ENCODE data around the gene ARID3B. TPM values are rescaled to one million over a fixed set of nuclear protein-coding genes. Genes with fewer than 3 reads are reported as not detected.

Gene ARID3B
- total RNA-seq, 1 donor = 2.6 TPM

DNA sequence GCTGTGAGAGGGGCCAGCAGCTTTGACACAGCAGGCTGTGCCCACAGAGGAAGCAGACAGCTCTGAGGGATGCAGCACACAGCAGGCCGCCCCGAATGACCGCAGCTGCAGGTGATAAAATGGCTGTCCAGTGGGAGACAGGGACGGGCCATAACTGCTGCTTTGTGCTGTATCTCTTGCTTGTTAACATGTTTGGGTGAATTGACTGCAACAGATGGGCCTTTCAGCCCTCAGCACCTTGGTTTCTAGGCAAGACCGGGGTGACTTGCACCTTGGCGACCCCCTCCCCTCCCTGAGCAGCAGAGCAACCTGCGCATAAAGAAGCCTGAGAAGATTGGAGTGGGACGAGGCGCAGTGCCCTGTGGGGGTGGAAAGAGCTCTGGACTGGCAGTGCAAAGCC lies 38.0 kb downstream of the ARID3B start:
- DNase-seq (ENCODE audit: low read depth) = no peak
- no peak overlapping the region for H3K4me3 ChIP-seq (ENCODE audit: low read depth, low read length)
- TF ChIP-seq, protein P1, sequence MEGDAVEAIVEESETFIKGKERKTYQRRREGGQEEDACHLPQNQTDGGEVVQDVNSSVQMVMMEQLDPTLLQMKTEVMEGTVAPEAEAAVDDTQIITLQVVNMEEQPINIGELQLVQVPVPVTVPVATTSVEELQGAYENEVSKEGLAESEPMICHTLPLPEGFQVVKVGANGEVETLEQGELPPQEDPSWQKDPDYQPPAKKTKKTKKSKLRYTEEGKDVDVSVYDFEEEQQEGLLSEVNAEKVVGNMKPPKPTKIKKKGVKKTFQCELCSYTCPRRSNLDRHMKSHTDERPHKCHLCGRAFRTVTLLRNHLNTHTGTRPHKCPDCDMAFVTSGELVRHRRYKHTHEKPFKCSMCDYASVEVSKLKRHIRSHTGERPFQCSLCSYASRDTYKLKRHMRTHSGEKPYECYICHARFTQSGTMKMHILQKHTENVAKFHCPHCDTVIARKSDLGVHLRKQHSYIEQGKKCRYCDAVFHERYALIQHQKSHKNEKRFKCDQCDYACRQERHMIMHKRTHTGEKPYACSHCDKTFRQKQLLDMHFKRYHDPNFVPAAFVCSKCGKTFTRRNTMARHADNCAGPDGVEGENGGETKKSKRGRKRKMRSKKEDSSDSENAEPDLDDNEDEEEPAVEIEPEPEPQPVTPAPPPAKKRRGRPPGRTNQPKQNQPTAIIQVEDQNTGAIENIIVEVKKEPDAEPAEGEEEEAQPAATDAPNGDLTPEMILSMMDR (IDR thresholded peaks at IDR 0.05; ENCODE audit: insufficient read depth, low read depth, low read length) = no peak

DNA sequence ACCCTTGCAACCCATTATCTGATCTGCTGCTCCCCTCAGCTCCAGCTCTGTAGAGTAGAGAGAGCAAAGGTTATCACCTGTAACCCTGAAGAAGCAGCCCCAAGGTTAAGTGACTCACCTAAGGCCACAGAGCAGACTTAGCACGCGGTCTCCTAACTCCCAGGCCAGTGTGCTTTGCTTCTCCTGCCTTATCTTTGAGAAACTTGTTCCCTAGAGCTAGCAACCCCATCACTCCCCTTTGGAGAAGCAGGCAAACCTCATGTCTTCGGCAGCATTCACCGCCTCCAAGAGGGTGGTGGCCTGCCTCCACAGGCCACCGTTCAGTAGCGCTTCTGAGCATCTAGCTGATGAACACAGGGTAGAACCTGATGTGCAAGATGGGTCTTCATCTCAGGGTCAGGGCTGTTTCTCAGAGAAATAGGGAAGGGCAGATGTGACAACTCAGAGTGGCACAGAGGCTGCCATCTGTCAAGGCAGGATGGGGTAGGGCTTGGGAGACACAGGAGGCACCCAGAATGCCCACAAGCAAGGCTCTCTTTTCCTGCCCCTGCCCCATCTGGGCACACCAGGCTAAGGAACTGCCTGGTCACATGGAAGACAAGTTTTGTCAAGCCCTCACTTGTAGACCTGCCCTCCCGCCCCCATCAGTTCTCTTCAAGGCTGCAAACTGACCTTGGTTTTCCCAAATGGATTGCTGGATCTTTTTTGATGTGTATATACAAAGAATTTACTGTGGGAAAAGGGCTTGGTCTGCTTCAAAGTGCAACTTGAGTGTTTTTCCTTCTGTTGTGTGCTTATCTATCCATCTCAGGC lies 39.7 kb downstream of the ARID3B start:
- H3K4me3 ChIP-seq (ENCODE audit: low read depth, low read length) = no peak overlapping the region
- TF ChIP-seq, protein P1 (IDR thresholded peaks at IDR 0.05; ENCODE audit: insufficient read depth, low read depth, low read length) = no peak
- no peak for DNase-seq (ENCODE audit: low read depth)

DNA sequence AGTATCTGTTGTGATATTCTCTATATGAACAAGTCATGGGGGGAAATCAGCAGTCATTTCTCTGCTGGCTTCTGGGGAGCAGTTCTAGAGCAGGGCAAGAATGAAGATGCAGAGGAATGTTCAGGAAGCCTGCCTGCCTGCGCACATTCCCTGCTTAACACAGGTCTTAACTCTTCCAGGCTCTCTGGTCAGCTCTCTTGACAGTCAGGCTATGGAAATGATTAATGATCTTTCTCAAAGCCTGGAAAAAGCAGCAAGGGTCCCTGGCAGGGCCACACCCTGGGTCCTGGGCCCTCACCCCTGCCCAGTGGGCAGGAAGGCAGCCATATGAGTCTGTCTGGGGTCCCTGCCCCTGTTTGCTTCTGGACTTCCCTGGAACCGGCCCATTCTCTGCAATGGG lies 43.2 kb downstream of the ARID3B start:
- TF ChIP-seq, protein P1 (IDR thresholded peaks at IDR 0.05; ENCODE audit: insufficient read depth, low read depth, low read length) = no peak
- H3K4me3 ChIP-seq (ENCODE audit: low read depth, low read length) = no peak overlapping the region
- no peak for DNase-seq (ENCODE audit: low read depth)

DNA sequence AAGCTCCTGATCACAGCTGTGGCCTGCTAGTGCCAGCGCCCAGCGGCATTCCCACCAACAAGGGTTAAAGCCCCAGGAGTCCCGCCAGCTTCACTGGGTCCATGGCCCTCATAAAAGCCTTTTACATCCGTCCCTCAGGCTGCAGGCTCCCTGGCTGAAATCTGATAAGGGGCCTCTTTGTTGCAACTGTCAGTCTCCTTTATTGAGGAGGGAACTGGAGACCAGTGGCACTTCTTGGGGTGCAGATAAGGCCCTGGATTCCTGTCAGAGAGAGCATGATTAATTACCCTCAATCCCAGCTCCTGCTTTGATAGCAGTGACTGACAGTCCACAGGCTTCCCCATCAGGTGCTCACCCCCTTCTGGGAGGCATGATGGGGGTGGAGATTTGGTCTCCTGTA lies 43.8 kb downstream of the ARID3B start:
- DNase-seq (ENCODE audit: low read depth) = no peak
- no peak overlapping the region for H3K4me3 ChIP-seq (ENCODE audit: low read depth, low read length)
- TF ChIP-seq, protein P1 (IDR thresholded peaks at IDR 0.05; ENCODE audit: insufficient read depth, low read depth, low read length) = no peak

DNA sequence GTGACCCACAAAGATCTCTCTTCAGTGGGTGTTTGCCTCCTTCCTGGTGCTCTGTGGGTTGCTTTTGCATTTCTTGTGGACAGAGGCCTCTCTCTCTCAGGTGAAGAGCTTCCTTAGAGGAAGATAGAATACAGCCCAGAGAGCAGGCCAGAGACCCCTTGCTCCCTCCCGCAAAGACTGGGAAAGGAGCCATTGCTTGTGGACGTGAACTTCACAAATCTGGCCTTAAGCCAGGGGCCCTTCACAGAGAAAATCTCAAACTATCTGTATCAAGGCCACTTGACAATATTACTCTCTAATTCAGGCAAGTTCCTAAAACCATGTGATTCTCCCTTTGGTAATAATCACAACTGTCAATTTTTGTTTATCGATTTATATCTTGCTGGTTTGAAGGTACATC lies 44.2 kb downstream of the ARID3B start:
- no peak for DNase-seq (ENCODE audit: low read depth)
- TF ChIP-seq, protein P1 (IDR thresholded peaks at IDR 0.05; ENCODE audit: insufficient read depth, low read depth, low read length) = no peak
- no peak overlapping the region for H3K4me3 ChIP-seq (ENCODE audit: low read depth, low read length)

DNA sequence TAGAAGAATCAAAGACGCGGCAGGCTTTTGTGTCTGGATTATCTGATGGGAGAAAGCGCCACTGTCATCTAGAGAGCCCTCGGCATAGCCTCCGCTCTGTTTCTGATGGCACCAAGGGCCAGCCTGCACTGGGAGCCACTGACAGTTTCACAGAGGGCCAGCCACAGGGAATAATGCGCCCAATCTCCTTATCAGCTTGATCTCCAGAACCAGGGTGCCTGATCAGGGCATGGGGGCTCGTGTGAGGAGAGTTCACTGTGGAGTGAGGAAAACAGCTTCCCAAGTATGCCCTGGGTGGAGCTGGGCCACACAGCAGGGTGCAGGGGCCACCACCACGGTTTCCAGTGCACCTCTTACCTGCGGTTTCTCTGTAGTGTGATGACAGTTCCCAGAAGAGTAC lies 44.8 kb downstream of the ARID3B start:
- TF ChIP-seq, protein P1 (IDR thresholded peaks at IDR 0.05; ENCODE audit: insufficient read depth, low read depth, low read length) = no peak
- no peak for DNase-seq (ENCODE audit: low read depth)
- H3K4me3 ChIP-seq (ENCODE audit: low read depth, low read length) = no peak overlapping the region

DNA sequence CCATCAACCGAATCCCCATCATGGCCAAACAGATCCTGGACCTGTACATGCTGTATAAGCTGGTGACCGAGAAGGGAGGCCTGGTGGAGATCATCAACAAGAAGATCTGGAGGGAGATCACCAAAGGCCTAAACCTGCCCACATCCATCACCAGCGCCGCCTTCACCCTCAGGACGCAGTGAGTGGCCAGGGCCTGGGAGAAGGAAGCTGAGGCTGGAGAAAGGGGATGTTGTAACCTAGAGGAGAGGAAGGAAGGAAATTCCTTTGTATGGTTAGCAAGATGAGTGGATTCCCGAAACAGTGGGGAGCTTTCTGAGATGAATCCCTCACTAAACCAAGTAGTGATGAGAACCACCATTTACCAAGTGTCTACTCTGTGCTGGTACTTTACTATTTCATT lies 48.8 kb downstream of the ARID3B start:
- no peak overlapping the region for H3K4me3 ChIP-seq (ENCODE audit: low read depth, low read length)
- TF ChIP-seq, protein P1 (IDR thresholded peaks at IDR 0.05; ENCODE audit: insufficient read depth, low read depth, low read length) = no peak
- no peak for DNase-seq (ENCODE audit: low read depth)
